HG03097 (cell line): ENCODE results near the gene TRIM40.
"Not testable (repeated sequence)": the region's sequence is repeated elsewhere in the genome, so short reads cannot be mapped to it uniquely, and the experiment has no call there.

Source experiments
- ATAC-seq: cut with Tn5 transposase; IDR thresholded peaks from one replicate; pipeline ENCODE4 v1.9.1; 2021; ENCODE audit not compliant: unreplicated experiment, low FRiP score

Gene TRIM40

GRCh38 chr6:30113003-30113759, 22.8 kb upstream of the TRIM40 start, which contains the start of gene TRIM31:
TSS of gene TRIM31 (minus strand) at chr6:30113090. CDS start at chr6:30112805, 285 bp downstream.
- ATAC-seq = peak; percentile 86

GRCh38 chr6:30113841-30114240, 22.1 kb upstream of the TRIM40 start:
- no peak for ATAC-seq

GRCh38 chr6:30116724-30117123, 19.2 kb upstream of the TRIM40 start:
- ATAC-seq = no peak

GRCh38 chr6:30118691-30119090, 17.2 kb upstream of the TRIM40 start:
- not testable (repeated sequence) for ATAC-seq

GRCh38 chr6:30121446-30122366, 14.2 kb upstream of the TRIM40 start:
- ATAC-seq = no peak

GRCh38 chr6:30122515-30122914, 13.4 kb upstream of the TRIM40 start:
- no peak for ATAC-seq

- ATAC-seq = no peak
These were observed 8.5 kb upstream of the TRIM40 start for GRCh38 chr6:30127238-30128093.

GRCh38 chr6:30129265-30130178, 6.4 kb upstream of the TRIM40 start:
- ATAC-seq = no peak

GRCh38 chr6:30130179-30130679, 5.7 kb upstream of the TRIM40 start:
- no peak for ATAC-seq

GRCh38 chr6:30130887-30131862, 4.8 kb upstream of the TRIM40 start:
- ATAC-seq = peak; percentile 67

GRCh38 chr6:30131947-30132497, 3.9 kb upstream of the TRIM40 start:
- ATAC-seq = no peak

- no peak for ATAC-seq
These were observed 793 bp upstream of the TRIM40 start for GRCh38 chr6:30135147-30135546.

- ATAC-seq = no peak
These were observed 788 bp downstream of the TRIM40 start for GRCh38 chr6:30136570-30137286.

GRCh38 chr6:30140240-30140639, 4.3 kb downstream of the TRIM40 start:
- not testable (repeated sequence) for ATAC-seq

- ATAC-seq = no peak
These were observed 6.7 kb downstream of the TRIM40 start for GRCh38 chr6:30142665-30143064.

GRCh38 chr6:30143780-30144179, 7.8 kb downstream of the TRIM40 start:
- no peak for ATAC-seq

- no peak for ATAC-seq
These were observed 8.9 kb downstream of the TRIM40 start for GRCh38 chr6:30144811-30145210.
